Right lobe of liver (tissue), 4 donors: ENCODE measurements around the gene TRAPPC2L.

Source experiments
- CTCF ChIP-seq, 4 donors: fragments of 200-600 bp in 3 of 4; fragments of 450-650 bp in 1 of 4; IDR thresholded peaks; one replicate each; pipeline versions ENCODE4 v1.5.1 to v1.8.0; 2016 to 2022; ENCODE audit warnings: antibody characterized with exemption in 4 of 4, mild to moderate bottlenecking in 2 of 4
- POLR2A ChIP-seq: fragments of 450-650 bp; IDR thresholded peaks from one replicate; pipeline ENCODE4 v1.6.1; 2017; ENCODE audit warnings: antibody characterized with exemption, mild to moderate bottlenecking
- donor health status: DM: no; HTN: no; CAD: no.
- donor health status: DM: no; HTN: no; CAD: no.
- donor health status: DM: no; HTN: yes; CAD: no.

GRCh38 chr16:88881007-88881615 is 24.2 kb downstream of the TRAPPC2L start:
- TF ChIP-seq POLR2A (no peak), CTCF (IDR thresholded peaks at IDR 0.05) (no peak)
